ENCODE results near the gene MRPL38. TPM values are rescaled to one million over a fixed set of nuclear protein-coding genes. Genes with fewer than 3 reads are reported as not detected.

Gene MRPL38
- total RNA-seq, 1 experiment from 2014 or later, result 219 TPM

- H3K4me2 ChIP-seq (ENCODE audit: low read length), result no peak overlapping the region
- H3K9me2 ChIP-seq (ENCODE audit: insufficient read depth), result no peaks in the 10 kb centered on the region
- intact Hi-C loops (cut with micrococcal nuclease), result no loop called here
- DNase-seq (ENCODE audit: low read depth, low spot score), result no peak
- H3K9ac ChIP-seq (ENCODE audit: low read length), result no peak overlapping the region
- H3K4me3 ChIP-seq (replicated peaks in 1 of 2; ENCODE audit: low read depth in 1 of 2, low read length in 2 of 2), result no peak overlapping the region
- BruUV-seq (replicated peaks), result no TSS peak
- no peak overlapping the region for H2AFZ ChIP-seq (ENCODE audit: low read depth, low read length, poor library complexity, severe bottlenecking)
- CTCF ChIA-PET, result interaction anchor here (0.6 to 1.0 kb wide), 2 partner anchors 13 to 38 kb away, joined by 3 read pairs; partner anchors contain the start of gene WBP2
- TF ChIP-seq SIN3A (IDR thresholded peaks at IDR 0.05; ENCODE audit: low read depth), result no peak
- H3K4me1 ChIP-seq (ENCODE audit: control insufficient read depth in 1 of 2, insufficient read depth in 2 of 2, low read length in 2 of 2), result peaks cover 20 to 40% of the 10 kb centered on the region in 2 experiments
- POLR2A ChIA-PET, result interaction anchor here (1.5 to 5.1 kb wide), 2 partner anchors 14 to 113 kb away, joined by 4 to 22 read pairs; partner anchors contain the start of gene TRIM47
- H3K27me3 ChIP-seq (ENCODE audit: insufficient read depth, low read length), result no peaks in the 10 kb centered on the region
- no peaks in the 10 kb centered on the region for H4K20me1 ChIP-seq (ENCODE audit: insufficient read depth)
- no peaks in the 10 kb centered on the region for H3K9me3 ChIP-seq (ENCODE audit: control insufficient read depth in 1 of 2, insufficient read depth in 1 of 2, low read depth in 1 of 2, low read length in 2 of 2)
- peaks cover 25% of the 10 kb centered on the region; the same call in 1 of the 2 replicates for H3K79me2 ChIP-seq (ENCODE audit: insufficient read depth, low read length)
- no peak overlapping the region; the same call in 1 of the 2 replicates for H3K27ac ChIP-seq (ENCODE audit: low read depth, low read length)
- RAD21 ChIA-PET (ENCODE audit: low non-redundant PET in 1 of 2, low total read pairs in 2 of 2, uncharacterized antibody in 2 of 2, unreplicated experiment in 2 of 2), result no interaction called here
- ATAC-seq, result no peak
- H3K36me3 ChIP-seq (ENCODE audit: control insufficient read depth in 1 of 2, insufficient read depth in 2 of 2, low read length in 2 of 2), result peaks cover 0 to 4% of the 10 kb centered on the region in 2 experiments; a peak in 1 of 4 replicates
These were observed 12.0 kb downstream of the MRPL38 start for GRCh38 chr17:75892556-75893224.

DNA sequence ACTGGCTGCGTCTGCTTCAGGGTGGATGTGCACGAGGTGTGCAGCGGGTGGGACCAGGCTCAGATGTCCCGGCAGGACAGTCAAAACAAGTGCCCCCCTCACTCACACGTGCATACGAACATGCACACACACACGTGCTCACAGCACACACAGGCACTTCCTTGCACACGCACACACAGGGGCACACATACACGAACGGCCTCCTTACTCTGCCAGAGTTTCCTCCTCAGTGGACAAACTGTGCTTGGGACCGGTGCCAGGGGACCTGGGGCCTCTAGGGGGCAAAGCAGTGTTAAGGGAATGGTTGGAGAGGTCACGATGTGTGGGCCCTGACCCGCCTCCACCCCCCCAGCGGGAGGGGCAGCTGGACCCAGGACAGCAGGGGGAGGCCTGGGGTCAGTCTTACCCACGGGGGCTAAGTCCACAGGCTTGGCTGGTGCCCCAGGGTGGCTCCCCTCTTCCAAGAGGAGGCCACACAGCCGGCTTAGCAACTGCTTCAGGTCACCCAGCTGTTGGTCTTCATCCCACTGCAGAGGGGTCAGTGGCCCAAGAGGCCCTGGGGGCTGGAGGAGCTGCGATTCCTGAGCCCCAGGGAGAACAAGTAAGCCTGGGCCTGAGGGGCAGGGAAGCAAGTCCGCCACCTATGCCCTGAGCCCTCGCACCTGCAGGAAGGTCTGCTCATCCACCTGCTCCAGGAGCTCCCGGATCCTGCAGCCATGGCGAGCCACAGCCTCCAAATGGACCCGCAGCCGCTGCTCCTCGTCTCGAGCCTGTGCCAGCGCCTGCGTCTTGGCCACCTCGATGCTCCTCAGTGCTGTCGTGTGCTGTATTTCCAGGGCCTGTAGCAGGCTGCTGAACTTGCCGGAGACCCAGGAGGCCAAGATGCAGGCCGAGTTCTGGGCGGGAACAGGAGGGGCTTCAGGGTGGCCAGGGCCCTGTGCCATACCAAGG, 12.8 kb downstream of the MRPL38 start:
- TF ChIP-seq TCF7L2 (IDR thresholded peaks at IDR 0.05; ENCODE audit: borderline replicate concordance, extremely low read depth, insufficient read depth, insufficient read length) (no peak), EZH2 (IDR thresholded peaks at IDR 0.05) (no peak), FOSL1 (IDR thresholded peaks at IDR 0.05; ENCODE audit: low read depth) (no peak), ZNF274 (IDR thresholded peaks at IDR 0.05; ENCODE audit: low read depth, low read length) (no peak), ELF1 (IDR thresholded peaks at IDR 0.05; ENCODE audit: borderline replicate concordance, low read depth) (no peak), RAD21 (IDR thresholded peaks at IDR 0.05; ENCODE audit: low read depth) (no peak)
- TF ChIP-seq, protein P1, sequence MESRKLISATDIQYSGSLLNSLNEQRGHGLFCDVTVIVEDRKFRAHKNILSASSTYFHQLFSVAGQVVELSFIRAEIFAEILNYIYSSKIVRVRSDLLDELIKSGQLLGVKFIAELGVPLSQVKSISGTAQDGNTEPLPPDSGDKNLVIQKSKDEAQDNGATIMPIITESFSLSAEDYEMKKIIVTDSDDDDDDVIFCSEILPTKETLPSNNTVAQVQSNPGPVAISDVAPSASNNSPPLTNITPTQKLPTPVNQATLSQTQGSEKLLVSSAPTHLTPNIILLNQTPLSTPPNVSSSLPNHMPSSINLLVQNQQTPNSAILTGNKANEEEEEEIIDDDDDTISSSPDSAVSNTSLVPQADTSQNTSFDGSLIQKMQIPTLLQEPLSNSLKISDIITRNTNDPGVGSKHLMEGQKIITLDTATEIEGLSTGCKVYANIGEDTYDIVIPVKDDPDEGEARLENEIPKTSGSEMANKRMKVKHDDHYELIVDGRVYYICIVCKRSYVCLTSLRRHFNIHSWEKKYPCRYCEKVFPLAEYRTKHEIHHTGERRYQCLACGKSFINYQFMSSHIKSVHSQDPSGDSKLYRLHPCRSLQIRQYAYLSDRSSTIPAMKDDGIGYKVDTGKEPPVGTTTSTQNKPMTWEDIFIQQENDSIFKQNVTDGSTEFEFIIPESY (IDR thresholded peaks at IDR 0.05; ENCODE audit: extremely low read depth, insufficient replicate concordance, low read length), result no peak
- Histone ChIP-seq H3K4me3 (replicated peaks in 1 of 2; ENCODE audit: low read depth in 1 of 2, low read length in 2 of 2) (no peak overlapping the region), H3K27me3 (ENCODE audit: insufficient read depth, low read length) (no peaks in the 10 kb centered on the region), H3K9me2 (ENCODE audit: insufficient read depth) (no peaks in the 10 kb centered on the region), H3K36me3 (ENCODE audit: control insufficient read depth in 1 of 2, insufficient read depth in 2 of 2, low read length in 2 of 2) (no peaks in the 10 kb centered on the region), H3K4me1 (ENCODE audit: control insufficient read depth in 1 of 2, insufficient read depth in 2 of 2, low read length in 2 of 2) (peaks cover 15 to 33% of the 10 kb centered on the region in 2 experiments), H2AFZ (ENCODE audit: low read depth, low read length, poor library complexity, severe bottlenecking) (no peak overlapping the region), H3K4me2 (ENCODE audit: low read length) (no peak overlapping the region), H3K79me2 (ENCODE audit: insufficient read depth, low read length) (peaks cover 25% of the 10 kb centered on the region; the same call in 1 of the 2 replicates), H4K20me1 (ENCODE audit: insufficient read depth) (no peaks in the 10 kb centered on the region), H3K9ac (ENCODE audit: low read length) (no peak overlapping the region), H3K9me3 (ENCODE audit: control insufficient read depth in 1 of 2, insufficient read depth in 1 of 2, low read depth in 1 of 2, low read length in 2 of 2) (no peaks in the 10 kb centered on the region), H3K27ac (ENCODE audit: low read depth, low read length) (no peak overlapping the region; the same call in 1 of the 2 replicates)
- POLR2A ChIA-PET, result no interaction called here
- intact Hi-C loops (cut with micrococcal nuclease), result no loop called here
- RAD21 ChIA-PET (ENCODE audit: low non-redundant PET in 1 of 2, low total read pairs in 2 of 2, uncharacterized antibody in 2 of 2, unreplicated experiment in 2 of 2), result no interaction called here
- DNase-seq (ENCODE audit: low read depth, low spot score) (no peak), ATAC-seq (no peak)
- CTCF ChIA-PET, result no interaction called here
- no TSS peak for BruUV-seq (replicated peaks)
